ENCODE measurements around the gene CLN5. TPM values are rescaled to one million over a fixed set of nuclear protein-coding genes. Genes with fewer than 3 reads are reported as not detected.

The CLN5 gene
- total RNA-seq, 4 donors from 2014 or later, result 28.8 to 47.3 (median 35.1) TPM

- H3K27ac ChIP-seq, result peak overlapping the region; percentile 93 to 98 (median 96)
- no peak for DNase-seq (ENCODE audit: low spot score in 2 of 2)
- TF ChIP-seq CTCF (IDR thresholded peaks at IDR 0.05), result no peak
- TF ChIP-seq EP300 (IDR thresholded peaks at IDR 0.05), result no peak
- TF ChIP-seq POLR2A (IDR thresholded peaks at IDR 0.05), result no peak
- no peaks in the 10 kb centered on the region for H3K27me3 ChIP-seq
- 77 to 78% methylated on average over 5 of the region's 5 CpGs for WGBS, 2 donors
- peaks cover 0 to 30% (median 0%) of the 10 kb centered on the region in 4 donors for H3K4me1 ChIP-seq
- peak overlapping the region in 1 of 4 donors; percentile 78 for H3K4me3 ChIP-seq
- H3K9me3 ChIP-seq, result no peaks in the 10 kb centered on the region
- H3K36me3 ChIP-seq, result peaks cover 0 to 33% (median 0%) of the 10 kb centered on the region in 3 donors
These were observed 1.6 kb downstream of the CLN5 start for GRCh38 chr13:76993473-76993872.

GRCh38 chr13:76994281-76994680, 2.4 kb downstream of the CLN5 start:
- DNase-seq (ENCODE audit: low spot score in 2 of 2), result no peak
- no peak for TF ChIP-seq CTCF (IDR thresholded peaks at IDR 0.05)
- no peak for TF ChIP-seq EP300 (IDR thresholded peaks at IDR 0.05)
- TF ChIP-seq POLR2A (IDR thresholded peaks at IDR 0.05), result no peak

GRCh38 chr13:77000475-77000874, 8.6 kb downstream of the CLN5 start:
- H3K9me3 ChIP-seq, result no peaks in the 10 kb centered on the region
- peaks cover 0 to 66% (median 0%) of the 10 kb centered on the region in 3 donors for H3K36me3 ChIP-seq
- peaks cover 0 to 62% (median 4%) of the 10 kb centered on the region in 4 donors for H3K4me1 ChIP-seq
- no peaks in the 10 kb centered on the region for H3K27me3 ChIP-seq
- TF ChIP-seq CTCF (IDR thresholded peaks at IDR 0.05), result no peak
- TF ChIP-seq POLR2A (IDR thresholded peaks at IDR 0.05), result no peak
- TF ChIP-seq EP300 (IDR thresholded peaks at IDR 0.05), result no peak
- H3K27ac ChIP-seq, result peak overlapping the region in 2 of 4 donors; percentile 61 to 69
- no peak overlapping the region for H3K4me3 ChIP-seq
- 11 to 26% methylated on average over 1 of the region's 1 CpG for WGBS, 2 donors
- DNase-seq (ENCODE audit: low spot score in 2 of 2), result no peak

More at GRCh38 chr13:76994281-76994680, 2.4 kb downstream of the CLN5 start:
- Histone ChIP-seq H3K27me3 (no peaks in the 10 kb centered on the region), H3K4me1 (peaks cover 0 to 31% (median 0%) of the 10 kb centered on the region in 4 donors), H3K9me3 (no peaks in the 10 kb centered on the region), H3K36me3 (peaks cover 0 to 41% (median 0%) of the 10 kb centered on the region in 3 donors), H3K27ac (peak overlapping the region in 2 of 4 donors; percentile 96), H3K4me3 (no peak overlapping the region)
- 89 to 92% methylated on average over 3 of the region's 3 CpGs for WGBS, 2 donors

GRCh38 chr13:77001540-77001939, 9.7 kb downstream of the CLN5 start:
- Histone ChIP-seq H3K27ac (peak overlapping the region in 3 of 4 donors; percentile 21 to 69 (median 31)), H3K4me1 (peaks cover 0 to 70% (median 4%) of the 10 kb centered on the region in 4 donors), H3K27me3 (no peaks in the 10 kb centered on the region), H3K9me3 (no peaks in the 10 kb centered on the region), H3K36me3 (peaks cover 0 to 58% (median 0%) of the 10 kb centered on the region in 3 donors), H3K4me3 (no peak overlapping the region)
- 54 to 63% methylated on average over 4 of the region's 4 CpGs for WGBS, 2 donors
- TF ChIP-seq EP300 (IDR thresholded peaks at IDR 0.05), result no peak
- no peak for TF ChIP-seq POLR2A (IDR thresholded peaks at IDR 0.05)
- no peak for TF ChIP-seq CTCF (IDR thresholded peaks at IDR 0.05)
- no peak for DNase-seq (ENCODE audit: low spot score in 2 of 2)

GRCh38 chr13:77001963-77002587, 10.2 kb downstream of the CLN5 start:
- Histone ChIP-seq H3K9me3 (no peaks in the 10 kb centered on the region), H3K4me1 (peaks cover 0 to 75% (median 4%) of the 10 kb centered on the region in 4 donors), H3K27ac (peak overlapping the region in 3 of 4 donors; percentile 21 to 69 (median 31)), H3K36me3 (peaks cover 0 to 58% (median under 1%) of the 10 kb centered on the region in 3 donors), H3K27me3 (no peaks in the 10 kb centered on the region), H3K4me3 (no peak overlapping the region)
- 39 to 41% methylated on average over 4 of the region's 4 CpGs for WGBS, 2 donors
- DNase-seq (ENCODE audit: low spot score in 2 of 2), result no peak
- TF ChIP-seq POLR2A (IDR thresholded peaks at IDR 0.05) (no peak), EP300 (IDR thresholded peaks at IDR 0.05) (no peak), CTCF (IDR thresholded peaks at IDR 0.05) (no peak)

Data from tibial nerve (tissue), 4 donors.